Activated CD8-positive, alpha-beta T cell treated with anti-CD3 and anti-CD28 coated beads for 36 hours (primary cell): ENCODE results near the gene TNNT3. TPM values are rescaled to one million over a fixed set of nuclear protein-coding genes. Genes with fewer than 3 reads are reported as not detected.

Source experiments
- ATAC-seq: fragments of 200-7000 bp; cut with Tn5 transposase; one replicate; pipeline ENCODE4 v1.10.0; 2021; ENCODE audit warnings: mild to moderate bottlenecking, moderate library complexity
- CTCF ChIA-PET: fragments of 350-600 bp; sonication (Branson Sonifier 250); formaldehyde crosslinking; loops from one replicate; lab custom pipeline; 2021; ENCODE audit warnings: antibody characterized with exemption; lab: Charles Lee
- POLR2A ChIA-PET: fragments of 350-600 bp; sonication (Branson Sonifier 250); formaldehyde crosslinking; loops from one replicate; lab custom pipeline; 2021; ENCODE audit warnings: antibody characterized with exemption; lab: Charles Lee
- DNase-seq: peaks from one replicate; pipeline ENCODE4 v3.0.0-alpha.2; 2020
- H3K27ac Mint-ChIP-seq: one replicate; pipeline ENCODE4 v1.8.0; 2021; ENCODE audit warnings: mild to moderate bottlenecking, mixed read lengths
- H3K27me3 Mint-ChIP-seq: one replicate; pipeline ENCODE4 v1.8.0; 2021; ENCODE audit warnings: mixed read lengths
- H3K36me3 Mint-ChIP-seq: one replicate; pipeline ENCODE4 v1.8.0; 2021; ENCODE audit warnings: low read depth, mixed read lengths
- H3K4me1 Mint-ChIP-seq: one replicate; pipeline ENCODE4 v1.8.0; 2021; ENCODE audit warnings: low read depth, mixed read lengths
- H3K4me3 Mint-ChIP-seq: one replicate; pipeline ENCODE4 v1.8.0; 2021; ENCODE audit warnings: mild to moderate bottlenecking, moderate library complexity, mixed read lengths
- H3K9me3 Mint-ChIP-seq: one replicate; pipeline ENCODE4 v1.8.0; 2021; ENCODE audit warnings: mixed read lengths
- intact Hi-C: fragments of 100-400 bp; cut with micrococcal nuclease; formaldehyde crosslinking; loops from one replicate; pipeline ENCODE4 v1.10.0; 2022
- total RNA-seq, 2 experiments: library from RNA; stranded (reverse); gene quantifications; one replicate each; pipeline ENCODE4 v1.2.3, GENCODE V29; 2021
- TF ChIP-seq, protein P1 (sequence below): fragments of 200-600 bp; IDR thresholded peaks from one replicate; pipeline ENCODE4 v1.8.0; 2022; ENCODE audit warnings: antibody characterized with exemption, mild to moderate bottlenecking

Gene TNNT3
- total RNA-seq, 2 experiments from 2014 or later, result 4.9 to 5.4 TPM

DNA sequence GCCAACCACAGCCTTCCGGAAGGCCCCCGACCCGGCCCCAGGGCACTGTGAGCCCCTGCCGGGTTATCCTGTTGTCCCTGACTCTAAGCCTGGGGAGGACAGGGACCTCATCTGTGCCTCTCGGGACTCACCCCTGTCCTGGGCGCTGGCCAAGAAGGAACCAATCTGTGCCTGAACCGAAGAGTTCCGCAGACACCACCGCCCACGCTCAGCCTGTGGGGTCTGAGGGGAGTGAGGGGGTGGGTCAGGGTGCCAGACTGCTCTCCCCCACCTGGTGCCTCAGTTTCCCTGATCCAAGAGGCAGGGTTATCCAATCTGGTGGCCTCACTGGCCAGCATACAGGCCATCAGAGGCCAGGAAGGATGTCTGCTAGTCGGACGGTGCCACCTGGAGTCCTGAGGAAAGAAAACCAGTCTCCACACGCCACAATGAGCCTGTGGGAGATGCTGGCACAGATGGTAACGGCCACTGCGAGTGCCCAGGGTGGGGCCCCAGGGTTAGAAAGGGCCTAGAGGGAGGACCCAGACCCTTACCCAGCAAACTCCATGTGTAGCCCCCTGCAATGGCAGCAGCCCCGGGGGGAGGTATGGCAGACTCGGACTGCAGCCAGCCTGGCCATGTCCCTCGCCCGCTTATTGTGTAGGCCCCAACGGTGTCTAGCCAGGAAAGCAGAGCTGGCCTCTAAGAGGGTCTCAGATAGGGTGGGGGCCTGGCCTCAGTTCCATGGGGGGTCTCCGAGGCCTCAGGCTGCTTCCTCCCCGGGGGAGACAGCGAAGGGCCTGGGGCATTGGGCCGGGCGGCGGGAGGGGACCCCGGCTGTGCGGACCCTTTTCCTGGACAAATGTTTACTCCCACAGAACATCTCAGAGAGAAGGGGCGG is 827 bp upstream of the TNNT3 start:
- ChIA-PET CTCF (interaction anchor here (0.6 kb wide), 1 partner anchor 65 kb away, joined by 3 read pairs; no protein-coding TSS in a partner anchor), POLR2A (interaction anchor here (4.8 kb wide), 1 partner anchor 29 kb away, joined by 62 read pairs; the partner anchor contains the start of gene PRR33)
- TF ChIP-seq, protein P1, sequence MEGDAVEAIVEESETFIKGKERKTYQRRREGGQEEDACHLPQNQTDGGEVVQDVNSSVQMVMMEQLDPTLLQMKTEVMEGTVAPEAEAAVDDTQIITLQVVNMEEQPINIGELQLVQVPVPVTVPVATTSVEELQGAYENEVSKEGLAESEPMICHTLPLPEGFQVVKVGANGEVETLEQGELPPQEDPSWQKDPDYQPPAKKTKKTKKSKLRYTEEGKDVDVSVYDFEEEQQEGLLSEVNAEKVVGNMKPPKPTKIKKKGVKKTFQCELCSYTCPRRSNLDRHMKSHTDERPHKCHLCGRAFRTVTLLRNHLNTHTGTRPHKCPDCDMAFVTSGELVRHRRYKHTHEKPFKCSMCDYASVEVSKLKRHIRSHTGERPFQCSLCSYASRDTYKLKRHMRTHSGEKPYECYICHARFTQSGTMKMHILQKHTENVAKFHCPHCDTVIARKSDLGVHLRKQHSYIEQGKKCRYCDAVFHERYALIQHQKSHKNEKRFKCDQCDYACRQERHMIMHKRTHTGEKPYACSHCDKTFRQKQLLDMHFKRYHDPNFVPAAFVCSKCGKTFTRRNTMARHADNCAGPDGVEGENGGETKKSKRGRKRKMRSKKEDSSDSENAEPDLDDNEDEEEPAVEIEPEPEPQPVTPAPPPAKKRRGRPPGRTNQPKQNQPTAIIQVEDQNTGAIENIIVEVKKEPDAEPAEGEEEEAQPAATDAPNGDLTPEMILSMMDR, result no peak
- no peak for DNase-seq
- no peak overlapping the region for H3K27ac Mint-ChIP-seq
- intact Hi-C loops, result loop anchor here (5.0 kb wide), 1 partner anchor 36 kb away; no protein-coding TSS in a partner anchor
- no peaks in the 10 kb centered on the region for H3K36me3 Mint-ChIP-seq
- no peak for ATAC-seq
- peaks cover 1% of the 10 kb centered on the region for H3K9me3 Mint-ChIP-seq
- H3K4me3 Mint-ChIP-seq, result no peak overlapping the region
- H3K27me3 Mint-ChIP-seq, result peaks cover 6% of the 10 kb centered on the region
- H3K4me1 Mint-ChIP-seq, result peaks cover 19% of the 10 kb centered on the region

DNA sequence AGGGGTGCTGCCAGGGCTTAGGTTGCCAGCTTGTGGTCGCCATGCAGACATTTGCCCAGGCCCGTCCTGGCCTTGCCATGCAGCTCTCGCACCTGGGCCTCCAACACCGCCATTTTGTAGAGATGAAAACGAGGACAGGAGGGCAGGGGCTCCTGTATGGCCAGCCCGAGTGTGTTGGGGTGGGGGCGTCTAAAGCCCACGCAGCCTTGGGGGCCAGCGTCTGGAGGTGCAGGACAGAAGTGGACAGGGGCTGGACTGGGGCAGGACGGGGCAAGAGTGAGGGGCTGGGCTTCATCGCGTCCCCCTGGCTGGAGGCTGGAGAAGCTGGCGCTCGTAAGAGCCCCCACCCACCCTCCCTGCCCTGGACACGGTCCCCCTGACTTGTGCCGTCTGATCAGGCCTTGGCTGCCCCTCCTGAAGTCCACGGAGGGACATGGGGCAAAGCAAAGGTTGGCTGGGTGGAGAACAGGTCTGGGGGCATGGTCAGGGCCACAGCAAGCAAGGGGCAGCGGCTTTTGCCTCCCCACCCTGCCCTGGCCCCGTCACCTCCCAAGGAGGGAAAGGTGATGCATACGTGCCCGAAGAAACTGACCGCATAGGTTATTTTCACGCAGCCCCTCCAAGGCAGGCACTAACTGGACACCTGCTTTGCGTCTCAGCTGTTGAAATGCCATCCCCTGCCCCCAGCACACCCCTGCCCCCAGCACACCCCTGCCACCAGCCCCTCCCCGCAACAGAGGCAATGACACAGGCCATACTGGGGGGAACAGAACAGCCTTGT is 815 bp downstream of the TNNT3 start:
- H3K27ac Mint-ChIP-seq, result no peak overlapping the region
- H3K36me3 Mint-ChIP-seq, result no peaks in the 10 kb centered on the region
- DNase-seq, result no peak
- no peaks in the 10 kb centered on the region for H3K27me3 Mint-ChIP-seq
- peaks cover 14% of the 10 kb centered on the region for H3K4me1 Mint-ChIP-seq
- ChIA-PET CTCF (interaction anchor here (1.7 kb wide), 1 partner anchor 64 kb away, joined by 3 read pairs; no protein-coding TSS in a partner anchor), POLR2A (interaction anchor here (0.6 to 4.8 kb wide), 5 partner anchors 29 to 1374 kb away, joined by 3 to 62 read pairs (median 4); partner anchors contain the start of gene PRR33)
- no peak for ATAC-seq
- H3K4me3 Mint-ChIP-seq, result no peak overlapping the region
- TF ChIP-seq, protein P1, result no peak
- intact Hi-C loops, result no loop called here
- H3K9me3 Mint-ChIP-seq, result no peaks in the 10 kb centered on the region

DNA sequence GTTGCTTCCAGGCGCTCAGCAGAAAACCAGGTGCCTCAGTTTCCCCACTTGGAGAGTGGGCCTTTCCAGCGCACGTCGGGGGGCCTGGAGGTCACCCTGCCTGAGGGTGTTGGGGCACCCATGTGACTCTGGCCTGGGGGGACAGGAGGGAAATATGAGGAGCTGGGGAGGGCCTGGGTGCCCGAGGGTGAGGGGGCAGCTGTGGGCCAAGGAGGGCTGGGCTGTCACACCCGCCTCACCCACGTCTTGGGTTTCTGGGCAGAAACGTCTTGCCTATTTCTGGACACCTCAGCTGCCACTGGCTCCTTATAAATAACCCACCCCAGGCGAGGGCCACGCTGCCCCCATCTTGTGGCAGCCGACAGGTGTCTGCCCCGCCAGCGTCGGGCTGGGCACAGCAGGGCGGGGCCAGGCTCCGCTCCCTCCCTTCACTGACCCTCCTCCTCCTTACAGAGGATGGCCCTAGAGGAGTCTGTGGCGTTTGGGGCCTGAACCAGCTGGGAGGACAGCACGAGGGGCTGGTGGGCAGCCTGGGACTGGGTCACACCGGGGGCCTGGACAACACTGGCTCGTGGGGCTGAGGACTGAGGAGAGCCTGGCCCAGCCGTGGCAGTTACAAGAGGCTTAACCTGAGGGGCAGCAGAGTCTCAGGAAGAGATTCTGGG is 1.5 kb downstream of the TNNT3 start:
- H3K27ac Mint-ChIP-seq, result no peak overlapping the region
- ChIA-PET CTCF (interaction anchor here (1.0 to 1.7 kb wide), 4 partner anchors 38 to 227 kb away, joined by 3 to 9 read pairs (median 4); no protein-coding TSS in a partner anchor), POLR2A (interaction anchor here (0.6 to 2.9 kb wide), 4 partner anchors 30 to 1375 kb away, joined by 3 to 25 read pairs (median 4); partner anchors contain the start of gene PRR33)
- no peaks in the 10 kb centered on the region for H3K9me3 Mint-ChIP-seq
- H3K4me3 Mint-ChIP-seq, result no peak overlapping the region
- intact Hi-C loops, result no loop called here
- H3K36me3 Mint-ChIP-seq, result no peaks in the 10 kb centered on the region
- peaks cover 10% of the 10 kb centered on the region for H3K4me1 Mint-ChIP-seq
- TF ChIP-seq, protein P1, result no peak
- DNase-seq (no peak), ATAC-seq (no peak)
- no peaks in the 10 kb centered on the region for H3K27me3 Mint-ChIP-seq

DNA sequence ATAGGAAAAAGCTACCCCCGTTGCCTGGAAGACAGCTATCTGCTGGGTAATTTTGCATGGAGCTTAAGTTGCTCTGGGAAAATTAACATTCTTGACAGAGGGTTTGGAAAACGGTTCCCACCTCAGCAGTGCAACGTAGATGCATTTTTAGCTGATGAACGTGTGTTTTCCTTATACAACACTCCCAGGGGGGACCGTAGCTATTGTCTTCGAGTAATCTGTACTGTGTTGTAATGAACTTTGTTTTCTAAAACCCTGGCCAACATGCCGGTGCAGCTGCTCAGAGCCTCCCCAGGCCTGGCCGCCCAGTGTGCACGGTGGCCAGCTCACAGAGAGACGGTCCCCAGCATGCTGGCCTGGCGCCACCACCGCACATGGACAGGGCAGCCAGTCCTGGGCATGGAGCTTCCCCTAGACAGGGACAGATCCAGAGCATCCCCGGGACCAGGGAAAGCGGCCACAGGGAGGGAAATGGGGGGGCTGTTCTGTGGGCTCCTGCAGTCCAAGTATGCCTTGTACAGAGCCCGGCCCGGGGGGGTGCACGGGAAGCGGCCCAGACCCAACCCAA is 2.2 kb downstream of the TNNT3 start:
- Mint-ChIP-seq H3K4me3 (no peak overlapping the region), H3K27me3 (no peaks in the 10 kb centered on the region), H3K27ac (no peak overlapping the region), H3K36me3 (no peaks in the 10 kb centered on the region), H3K4me1 (peaks cover 4% of the 10 kb centered on the region), H3K9me3 (no peaks in the 10 kb centered on the region)
- DNase-seq (no peak), ATAC-seq (no peak)
- ChIA-PET CTCF (interaction anchor here (0.7 to 1.7 kb wide), 7 partner anchors 38 to 228 kb away, joined by 3 to 9 read pairs (median 3); partner anchors contain the start of gene TNNI2), POLR2A (interaction anchor here (0.8 to 2.9 kb wide), 5 partner anchors 14 to 67 kb away, joined by 3 to 25 read pairs (median 4); partner anchors contain the start of gene PRR33)
- TF ChIP-seq, protein P1, result no peak
- intact Hi-C loops, result no loop called here
